CD4-positive, alpha-beta T cell treated with Interleukin-15 for 4 hours (primary cell): Measurements from ENCODE around the gene SERPINB8.
"Not testable (repeated sequence)": the region's sequence is repeated elsewhere in the genome, so short reads cannot be mapped to it uniquely, and the experiment has no call there.

Experiments
- DNase-seq: peaks from one replicate; pipeline ENCODE4 v3.0.0-alpha.2; 2020; ENCODE audit warnings: low spot score

SERPINB8 gene, protein sequence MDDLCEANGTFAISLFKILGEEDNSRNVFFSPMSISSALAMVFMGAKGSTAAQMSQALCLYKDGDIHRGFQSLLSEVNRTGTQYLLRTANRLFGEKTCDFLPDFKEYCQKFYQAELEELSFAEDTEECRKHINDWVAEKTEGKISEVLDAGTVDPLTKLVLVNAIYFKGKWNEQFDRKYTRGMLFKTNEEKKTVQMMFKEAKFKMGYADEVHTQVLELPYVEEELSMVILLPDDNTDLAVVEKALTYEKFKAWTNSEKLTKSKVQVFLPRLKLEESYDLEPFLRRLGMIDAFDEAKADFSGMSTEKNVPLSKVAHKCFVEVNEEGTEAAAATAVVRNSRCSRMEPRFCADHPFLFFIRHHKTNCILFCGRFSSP

DNA sequence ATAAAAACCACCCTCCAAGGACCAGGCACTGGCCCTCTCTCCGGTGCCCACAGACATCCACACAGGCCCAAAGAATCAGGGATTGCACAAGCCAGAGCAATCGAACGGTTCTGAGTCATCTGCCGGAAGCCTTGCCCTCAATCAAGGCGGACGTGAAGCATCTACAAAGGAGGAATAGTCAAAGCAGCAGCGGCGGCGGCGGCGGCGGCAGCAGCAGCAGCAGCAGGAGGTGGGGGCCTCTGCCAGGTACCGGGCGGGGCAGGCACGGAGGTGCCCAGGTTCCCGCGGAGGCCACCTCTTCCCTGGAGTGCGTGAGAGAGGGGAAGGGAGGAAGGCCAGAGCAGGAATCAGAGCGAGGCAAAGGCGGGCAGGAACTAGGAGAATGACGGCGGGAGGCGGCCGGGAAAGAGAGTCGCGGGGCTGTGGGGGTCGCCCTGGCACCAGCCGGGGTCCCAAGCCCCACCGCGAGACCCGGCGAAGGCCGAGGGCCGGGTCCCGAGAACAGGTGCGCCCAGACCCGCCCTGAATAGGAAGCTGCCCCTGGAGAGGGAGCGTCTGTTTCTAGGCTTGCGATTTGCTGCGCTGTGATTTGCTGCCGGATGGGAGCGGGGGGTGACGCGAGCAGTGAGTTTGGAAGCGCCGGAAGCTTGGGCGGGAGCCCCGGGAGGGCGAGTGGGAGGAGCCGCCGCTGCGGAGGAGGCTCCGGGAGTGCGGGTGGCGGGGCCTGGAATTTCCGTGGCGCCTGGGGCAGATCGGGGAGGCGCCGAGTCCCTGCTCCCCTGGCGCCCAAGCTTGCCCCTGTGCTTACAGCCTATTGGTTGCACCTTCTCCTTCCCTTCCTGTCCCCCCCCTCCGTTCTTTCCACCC is at the start of gene SERPINB8:
Gene SERPINB8 (plus strand): TSS at position 140 of the 867 bp plus-strand sequence. CDS start 8,228 bp downstream, outside the sequence.
- peak; percentile 84 for DNase-seq

DNA sequence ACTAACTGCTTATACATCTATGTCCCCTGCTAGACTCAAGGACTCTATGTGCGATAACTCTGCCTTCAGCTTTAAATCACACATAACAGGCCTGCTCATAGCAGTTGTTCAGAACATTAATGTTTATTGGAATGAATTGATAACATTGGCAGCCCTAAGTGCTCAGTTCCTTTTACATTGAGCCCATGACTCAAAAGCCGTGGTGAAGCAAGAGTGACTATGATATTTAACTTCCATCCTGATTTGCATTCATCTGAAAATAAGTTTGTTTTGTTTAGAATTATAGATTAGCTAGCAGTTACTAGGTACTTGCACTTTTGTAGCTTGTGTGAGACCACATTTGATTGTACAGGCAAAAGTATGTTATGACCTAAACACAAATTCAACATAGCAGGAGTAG is 47.8 kb upstream of the SERPINB8 start:
- no peak for DNase-seq

DNA sequence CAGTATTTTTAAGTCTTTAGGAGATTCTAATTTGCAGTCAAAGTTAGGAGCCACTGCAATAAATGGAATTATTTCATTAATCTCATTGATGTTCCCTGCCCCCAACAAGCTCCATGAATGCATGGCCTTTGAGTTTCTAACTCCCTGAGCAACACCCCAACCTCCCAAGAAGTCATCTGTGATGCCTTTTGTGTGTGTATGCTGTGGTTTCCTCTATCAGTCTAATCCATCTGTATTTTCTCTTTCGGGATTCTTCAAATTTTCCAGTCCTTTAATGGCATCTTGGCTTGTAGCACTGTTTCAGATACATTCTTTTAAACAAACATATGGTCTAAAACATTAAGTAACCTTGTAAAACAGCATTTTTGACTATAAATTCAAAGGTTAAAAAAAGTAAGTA is 45.3 kb upstream of the SERPINB8 start:
- DNase-seq, result no peak

DNA sequence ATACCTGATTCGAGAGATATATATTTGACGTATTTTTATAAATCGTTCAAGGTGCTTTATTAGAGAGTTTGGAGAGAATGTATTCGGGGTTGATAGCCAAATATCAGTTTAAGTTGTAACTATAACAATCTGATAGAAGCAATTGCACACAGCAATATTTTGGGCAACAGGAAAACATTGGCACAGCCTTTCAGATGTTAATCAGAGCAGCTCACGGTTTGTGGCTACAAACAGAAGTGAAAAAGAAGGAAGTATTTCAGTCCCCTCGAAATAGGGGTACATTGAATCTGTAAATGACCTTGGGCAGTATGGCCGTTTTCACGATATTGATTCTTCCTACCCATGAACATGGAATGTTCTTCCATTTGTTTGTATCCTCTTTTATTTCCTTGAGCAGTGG is 41.5 kb upstream of the SERPINB8 start:
- no peak for DNase-seq

DNA sequence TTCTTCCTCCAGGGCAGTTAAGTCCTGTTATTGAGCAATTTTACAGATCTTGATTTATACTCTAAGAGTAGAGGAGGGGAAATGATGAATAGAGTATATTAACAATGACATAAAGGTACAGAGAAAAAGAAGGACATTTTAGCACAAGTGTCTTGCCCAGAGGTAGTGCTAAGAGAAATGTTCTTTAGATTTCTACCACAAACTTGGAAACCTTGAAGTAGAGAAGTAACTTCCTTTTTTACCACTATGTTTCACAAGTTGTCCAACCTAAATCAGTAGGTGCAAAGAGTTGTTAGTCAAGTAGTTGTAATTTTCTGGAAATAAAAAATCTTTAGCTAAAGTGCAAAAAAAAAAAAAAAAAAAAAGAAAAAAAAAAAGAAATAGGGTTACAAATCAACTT is 40.5 kb upstream of the SERPINB8 start:
- not testable (repeated sequence) for DNase-seq

DNA sequence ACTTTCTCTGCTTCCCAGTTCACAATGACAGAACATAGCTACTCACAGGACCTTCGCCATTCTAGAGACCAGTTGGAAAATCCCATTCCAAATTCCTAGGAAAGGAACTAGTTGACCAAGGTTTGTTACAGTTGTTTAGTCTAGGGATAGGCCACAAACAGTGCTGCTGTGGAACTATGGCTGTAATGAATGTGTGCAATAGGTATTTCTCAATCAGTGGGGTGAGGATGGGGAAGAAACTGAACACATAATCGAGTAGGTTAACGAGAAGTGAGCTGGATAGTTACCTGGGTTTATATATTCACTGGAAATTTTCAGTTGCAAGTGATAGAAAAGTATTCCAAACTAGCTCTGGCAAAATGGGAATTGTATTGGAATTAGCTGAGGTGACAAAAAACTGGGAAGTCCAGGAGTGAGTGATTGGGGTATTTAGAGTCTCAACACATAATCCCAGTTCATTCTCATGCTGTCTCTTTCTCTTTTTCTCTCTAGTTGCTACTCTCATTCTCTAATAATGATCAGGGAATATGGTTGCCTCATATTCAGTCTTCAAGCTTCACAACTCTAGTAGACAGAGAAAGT is 39.0 kb upstream of the SERPINB8 start:
- DNase-seq, result no peak

DNA sequence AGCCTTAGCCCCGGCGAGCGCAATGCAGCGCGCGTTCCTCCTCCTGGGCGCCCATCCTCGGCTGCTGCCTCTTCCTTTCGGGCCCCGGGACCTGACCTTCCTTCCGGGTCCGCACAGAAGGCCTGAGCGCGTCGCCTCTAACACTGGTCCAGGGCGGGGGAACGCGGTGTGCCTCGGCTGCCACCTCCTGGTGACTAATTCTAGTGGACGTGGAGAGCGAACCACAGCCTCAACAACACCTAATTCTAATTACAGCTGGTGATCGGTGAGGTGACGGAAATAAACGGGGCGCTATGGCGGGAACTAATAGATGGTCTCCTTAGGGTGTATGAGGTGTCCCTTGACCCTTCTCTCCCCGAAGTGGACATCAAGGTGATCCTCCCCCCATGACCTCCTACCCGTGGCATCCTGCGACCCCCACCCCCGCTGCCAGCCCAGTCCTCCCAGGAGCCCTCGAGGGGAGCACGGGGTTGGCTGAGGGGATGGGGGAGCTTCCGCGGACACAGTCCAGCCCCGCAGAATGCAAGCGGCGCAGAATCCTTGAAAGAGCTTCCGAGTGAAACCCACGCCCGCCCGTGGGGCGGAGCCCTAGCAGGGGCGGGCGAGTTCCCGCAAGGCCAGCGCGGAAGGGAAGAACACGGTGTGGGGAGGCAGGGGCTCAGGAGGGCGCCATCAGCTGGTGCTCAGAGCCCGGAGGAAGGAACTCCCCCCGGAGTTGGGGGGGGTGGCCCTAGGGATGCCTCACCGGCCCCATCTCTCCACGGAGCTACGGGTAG is 33.5 kb upstream of the SERPINB8 start:
- peak; percentile 61 for DNase-seq

GRCh38 chr18:63936932-63937393 is 32.9 kb upstream of the SERPINB8 start:
- DNase-seq, result no peak

GRCh38 chr18:63940008-63940407 is 29.9 kb upstream of the SERPINB8 start:
- no peak for DNase-seq

DNA sequence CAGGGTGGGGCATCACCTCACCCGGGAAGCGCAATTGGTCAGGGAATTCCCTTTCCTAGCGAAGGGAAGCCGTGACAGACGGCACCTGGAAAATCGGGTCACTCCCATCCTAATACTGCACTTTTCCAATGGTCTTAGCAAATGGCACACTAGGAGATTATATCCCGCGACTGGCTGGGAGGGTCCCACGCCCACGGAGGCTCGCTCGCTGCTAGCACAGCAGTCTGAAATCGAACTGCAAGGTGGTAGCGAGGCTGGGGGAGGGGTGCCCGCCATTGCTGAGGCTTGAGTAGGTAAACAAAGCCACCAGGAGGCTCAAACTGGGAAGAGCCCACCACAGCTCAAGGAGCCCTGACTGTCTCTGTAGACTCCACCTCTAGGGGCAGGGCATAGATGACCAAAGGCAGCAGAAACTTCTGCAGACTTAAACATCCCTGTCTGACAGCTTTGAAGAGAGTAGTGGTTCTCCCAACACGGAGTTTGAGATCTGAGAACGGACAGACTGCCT is 29.3 kb upstream of the SERPINB8 start:
- not testable (repeated sequence) for DNase-seq

DNA sequence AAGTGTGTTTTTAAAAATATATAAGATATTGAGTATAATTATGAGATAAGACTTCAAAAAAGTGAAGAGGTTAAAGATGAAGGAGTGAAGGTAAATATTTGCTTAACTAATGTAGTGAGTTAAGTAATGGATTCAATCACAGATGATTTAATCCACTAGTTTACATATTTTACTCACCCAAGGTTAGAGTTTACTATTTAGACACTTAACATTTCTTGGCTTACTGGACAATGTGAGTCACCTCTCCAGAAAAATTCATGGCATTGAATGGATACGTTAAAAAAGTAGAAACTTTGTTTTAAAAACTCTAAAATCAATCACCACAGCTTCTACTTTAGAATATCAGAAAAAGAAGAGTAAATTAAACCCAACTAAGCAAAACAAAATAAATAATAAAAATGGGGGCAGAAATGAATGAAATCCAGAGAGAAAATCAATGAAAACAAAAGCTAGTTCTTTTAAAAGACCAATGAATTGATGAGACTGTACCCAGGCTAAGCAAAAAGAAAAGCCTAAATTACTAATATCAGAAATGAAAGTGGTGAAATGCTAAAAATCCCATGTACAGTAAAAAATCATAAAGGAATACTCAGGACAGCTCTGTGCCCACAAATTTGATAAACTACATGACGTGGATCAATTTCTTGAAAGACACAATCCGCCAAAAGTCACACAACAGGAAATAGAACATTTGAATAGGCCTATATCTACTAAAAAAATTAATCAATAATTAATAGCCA is 22.7 kb upstream of the SERPINB8 start:
- DNase-seq, result no peak

GRCh38 chr18:63949068-63949737 is 20.7 kb upstream of the SERPINB8 start, which contains the start of gene HMSD:
HMSD (plus strand) TSS chr18:63949301; CDS start chr18:63953456, 4,155 bp downstream.
- peak; percentile 43 for DNase-seq

- no peak for DNase-seq
Observed at GRCh38 chr18:63951302-63951705, 18.6 kb upstream of the SERPINB8 start.

- DNase-seq, result no peak
Observed at GRCh38 chr18:63953811-63954210, 16.1 kb upstream of the SERPINB8 start.

DNA sequence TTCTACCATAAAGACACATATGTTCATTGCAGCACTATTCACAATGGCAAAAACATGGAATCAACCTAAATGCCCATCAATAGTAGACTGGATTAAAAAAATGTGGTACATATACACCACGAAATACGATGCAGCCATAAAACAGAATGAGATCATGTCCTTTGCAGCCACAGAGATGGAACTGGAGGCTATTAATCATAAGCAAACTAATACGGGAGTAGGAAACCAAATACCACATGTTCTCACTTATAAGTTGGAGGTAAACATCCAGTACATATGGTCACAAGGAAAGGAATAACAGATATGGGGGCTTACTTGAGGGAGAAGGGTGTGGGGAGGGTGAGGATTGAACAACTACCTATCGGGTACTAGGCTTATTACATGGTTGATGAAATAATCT is 13.1 kb upstream of the SERPINB8 start:
- no peak for DNase-seq

DNA sequence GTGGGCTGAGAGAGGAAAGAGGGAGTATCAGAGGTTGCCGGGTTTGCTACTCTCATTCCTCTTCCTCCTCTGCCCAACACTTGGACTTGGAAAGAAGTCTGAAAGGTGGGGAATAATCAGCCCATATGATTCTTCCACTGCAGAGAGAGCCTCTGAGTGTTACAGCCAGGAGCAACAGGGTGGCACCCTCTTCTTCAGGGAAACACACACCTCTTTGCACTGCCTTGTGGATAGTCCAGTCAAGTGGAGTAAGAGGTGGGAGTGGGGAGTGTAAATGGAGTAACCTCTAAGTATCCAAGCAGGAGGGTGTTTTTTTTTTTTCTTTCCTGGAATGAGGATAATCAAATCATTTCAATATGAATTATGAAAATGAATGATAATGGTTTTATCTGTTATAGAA is 9.0 kb upstream of the SERPINB8 start:
- DNase-seq, result no peak

- DNase-seq, result no peak
Observed at GRCh38 chr18:63961435-63961980, 8.4 kb upstream of the SERPINB8 start.

DNA sequence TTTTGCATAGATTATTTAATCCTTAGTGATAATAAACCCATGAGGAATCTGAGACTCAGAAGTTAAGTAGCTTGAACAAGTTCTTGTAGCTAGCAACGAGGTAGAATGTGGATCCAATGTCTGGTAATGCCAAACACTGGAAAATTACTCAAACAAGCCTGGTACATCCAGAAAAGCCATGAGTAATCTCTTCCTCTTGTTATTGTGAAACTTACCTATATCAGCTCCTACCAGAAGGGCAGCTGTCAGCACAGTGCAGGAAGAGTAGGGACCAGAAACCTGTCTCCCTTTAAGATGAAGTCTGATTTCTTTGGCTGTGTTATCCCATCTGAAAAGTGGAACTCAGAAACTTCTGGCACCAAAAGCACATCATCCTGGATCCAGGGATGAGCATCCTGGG is 7.7 kb upstream of the SERPINB8 start:
- DNase-seq, result no peak

DNA sequence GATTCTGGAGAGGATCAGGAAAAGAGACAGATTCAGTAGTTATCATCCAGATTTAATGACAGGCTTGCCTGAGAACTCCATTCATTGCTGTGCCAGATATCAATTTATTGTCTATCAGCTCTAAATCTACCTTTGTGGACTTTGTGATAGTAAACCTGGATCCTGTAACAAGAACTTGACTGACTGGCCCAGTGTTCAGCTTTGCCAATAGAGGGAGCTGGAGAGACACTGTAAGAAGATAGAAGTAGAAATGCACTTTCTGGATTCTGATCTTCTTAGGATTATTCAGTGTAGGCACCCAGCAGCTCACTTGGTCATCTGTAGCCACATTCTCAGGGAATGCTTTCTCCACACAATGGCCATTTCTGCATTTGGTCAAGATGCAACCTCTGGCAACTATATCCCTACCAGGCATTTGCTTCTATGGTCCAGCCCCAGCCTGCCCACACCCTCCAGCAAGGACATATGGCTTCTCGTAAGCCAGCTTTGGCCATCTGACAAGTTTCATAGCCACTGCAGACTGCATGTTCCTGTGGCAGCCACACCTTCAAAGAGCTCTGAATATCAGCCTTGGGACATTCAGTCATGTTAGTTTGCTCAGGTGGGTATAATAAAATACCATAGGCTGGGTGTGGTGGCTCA is 6.1 kb upstream of the SERPINB8 start:
- peak; percentile 72 for DNase-seq
